ENCODE measurements around the gene GJA3. TPM values are rescaled to one million over a fixed set of nuclear protein-coding genes. Genes with fewer than 3 reads are reported as not detected.

Gene GJA3
- total RNA-seq, 1 donor from 2014 or later: not detected

DNA sequence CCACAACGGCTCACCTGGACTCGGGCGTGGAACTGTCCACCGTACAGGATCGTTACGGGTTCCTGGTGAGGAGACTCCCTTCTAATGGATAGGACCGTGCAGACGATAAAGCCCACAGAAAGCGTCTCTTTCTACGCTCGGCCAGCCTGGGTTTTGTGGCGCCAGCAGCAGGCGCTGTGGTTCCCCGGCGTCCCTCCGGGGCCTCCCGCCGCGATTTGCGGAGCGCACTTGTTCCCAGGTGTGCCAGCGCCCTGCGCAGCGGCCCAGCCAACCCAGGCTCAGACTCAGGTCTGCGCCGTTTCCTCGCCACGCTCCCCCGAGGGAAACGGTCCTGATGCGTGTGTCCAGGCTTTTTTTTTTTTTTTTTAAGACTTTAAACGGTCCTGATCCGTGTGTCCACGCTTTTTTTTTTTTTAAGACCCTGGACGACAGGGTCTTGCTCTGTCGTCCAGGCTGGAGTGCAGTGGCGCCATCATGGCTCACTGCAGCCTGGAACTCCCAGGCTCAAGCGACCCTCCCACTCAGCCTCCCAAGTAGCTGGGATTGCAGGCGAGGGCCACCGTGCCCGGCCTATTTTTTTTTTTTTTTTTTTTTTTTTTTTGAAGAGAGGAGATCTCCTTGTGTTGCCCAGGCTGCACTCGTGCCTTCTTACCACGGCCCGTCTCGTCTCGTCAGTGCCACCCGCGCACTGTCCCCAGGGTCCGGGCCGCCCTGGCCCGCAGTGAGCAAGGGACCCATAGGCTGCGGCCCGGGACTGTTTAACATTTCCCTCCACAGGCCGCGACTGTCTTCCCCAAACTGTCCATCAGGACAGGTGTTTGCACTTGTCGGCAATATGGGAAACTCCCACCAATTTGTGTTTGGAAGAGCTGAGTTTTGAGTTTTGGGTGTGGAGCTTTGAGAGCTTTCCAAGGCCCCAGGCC is 23.8 kb downstream of the GJA3 start:
- Mint-ChIP-seq H3K27ac (ENCODE audit: unreplicated experiment) (no peak overlapping the region), H3K9me3 (ENCODE audit: unreplicated experiment) (no peaks in the 10 kb centered on the region), H3K36me3 (ENCODE audit: low read depth, unreplicated experiment) (peaks cover 5% of the 10 kb centered on the region), H3K27me3 (ENCODE audit: unreplicated experiment) (peaks cover 4% of the 10 kb centered on the region), H3K4me3 (ENCODE audit: unreplicated experiment) (no peak overlapping the region), H3K4me1 (ENCODE audit: unreplicated experiment) (peaks cover 3% of the 10 kb centered on the region)
- TF ChIP-seq CTCF (IDR thresholded peaks at IDR 0.05; ENCODE audit: unreplicated experiment): no peak
- peak; percentile 54 for DNase-seq (ENCODE audit: low spot score)

- no peak for TF ChIP-seq CTCF (IDR thresholded peaks at IDR 0.05; ENCODE audit: unreplicated experiment)
- Mint-ChIP-seq H3K4me1 (ENCODE audit: unreplicated experiment) (no peaks in the 10 kb centered on the region), H3K27ac (ENCODE audit: unreplicated experiment) (no peak overlapping the region), H3K9me3 (ENCODE audit: unreplicated experiment) (no peaks in the 10 kb centered on the region), H3K36me3 (ENCODE audit: low read depth, unreplicated experiment) (no peaks in the 10 kb centered on the region), H3K27me3 (ENCODE audit: unreplicated experiment) (peaks cover 3% of the 10 kb centered on the region), H3K4me3 (ENCODE audit: unreplicated experiment) (no peak overlapping the region)
- DNase-seq (ENCODE audit: low spot score): no peak
Measured at GRCh38 chr13:20134732-20135131, 26.1 kb downstream of the GJA3 start.

- Mint-ChIP-seq H3K4me3 (ENCODE audit: unreplicated experiment) (no peak overlapping the region), H3K27me3 (ENCODE audit: unreplicated experiment) (no peaks in the 10 kb centered on the region), H3K9me3 (ENCODE audit: unreplicated experiment) (no peaks in the 10 kb centered on the region), H3K4me1 (ENCODE audit: unreplicated experiment) (no peaks in the 10 kb centered on the region), H3K27ac (ENCODE audit: unreplicated experiment) (no peak overlapping the region), H3K36me3 (ENCODE audit: low read depth, unreplicated experiment) (no peaks in the 10 kb centered on the region)
- no peak for DNase-seq (ENCODE audit: low spot score)
- no peak for TF ChIP-seq CTCF (IDR thresholded peaks at IDR 0.05; ENCODE audit: unreplicated experiment)
Measured at GRCh38 chr13:20132052-20132634, 28.7 kb downstream of the GJA3 start.

GRCh38 chr13:20131057-20131832 is 29.6 kb downstream of the GJA3 start:
- Mint-ChIP-seq H3K9me3 (ENCODE audit: unreplicated experiment) (no peaks in the 10 kb centered on the region), H3K4me3 (ENCODE audit: unreplicated experiment) (no peak overlapping the region), H3K27me3 (ENCODE audit: unreplicated experiment) (no peaks in the 10 kb centered on the region), H3K27ac (ENCODE audit: unreplicated experiment) (no peak overlapping the region), H3K4me1 (ENCODE audit: unreplicated experiment) (no peaks in the 10 kb centered on the region), H3K36me3 (ENCODE audit: low read depth, unreplicated experiment) (no peaks in the 10 kb centered on the region)
- no peak for DNase-seq (ENCODE audit: low spot score)
- TF ChIP-seq CTCF (IDR thresholded peaks at IDR 0.05; ENCODE audit: unreplicated experiment): no peak
